CD4-positive, CD25-positive, alpha-beta regulatory T cell (primary cell): ENCODE measurements around the gene ZNF341. TPM values are rescaled to one million over a fixed set of nuclear protein-coding genes. Genes with fewer than 3 reads are reported as not detected.
A peak's percentile ranks its signal among the peaks of the same experiment; 100 is the strongest.

Experiments used
- ATAC-seq, 2 donors: fragments of 150-1000 bp; cut with Tn5 transposase; one replicate each; pipeline ENCODE4 v1.10.0; 2021; ENCODE audit warnings: low read depth in 2 of 2, moderate number of reproducible peaks in 2 of 2, moderate library complexity in 1 of 2
- DNase-seq, 3 donors: peaks; one replicate each; pipeline versions ENCODE4 v3.0.0 to v3.0.0-alpha.2; 2012 to 2022; ENCODE audit warnings: mixed read lengths in 1 of 3
- H3K27ac ChIP-seq: one replicate; pipeline ENCODE4 v1.7.0; 2013; ENCODE audit warnings: mild to moderate bottlenecking, low read length; ENCODE audit not compliant: insufficient read depth, poor library complexity, severe bottlenecking
- H3K27me3 ChIP-seq: one replicate; pipeline ENCODE4 v1.7.0; 2013; ENCODE audit warnings: low read length; ENCODE audit not compliant: control insufficient read depth, insufficient read depth
- H3K36me3 ChIP-seq: one replicate; pipeline ENCODE4 v1.7.0; 2013; ENCODE audit warnings: mild to moderate bottlenecking, low read length, moderate library complexity; ENCODE audit not compliant: control insufficient read depth, insufficient read depth
- H3K4me1 ChIP-seq: 2 replicates; pipeline ENCODE4 v1.7.0; 2013; ENCODE audit warnings: mild to moderate bottlenecking, low read length; ENCODE audit not compliant: insufficient read depth, control insufficient read depth, poor library complexity, severe bottlenecking
- H3K4me3 ChIP-seq: one replicate; pipeline ENCODE4 v1.7.0; 2013; ENCODE audit warnings: low read depth, mild to moderate bottlenecking, low read length, moderate library complexity
- H3K9me3 ChIP-seq, 2 experiments: 1 replicate in 1 of 2; 2 replicates in 1 of 2; pipeline ENCODE4 v1.7.0; 2013; ENCODE audit warnings: low read length in 2 of 2, mild to moderate bottlenecking in 1 of 2, moderate library complexity in 1 of 2; ENCODE audit not compliant: control insufficient read depth in 2 of 2
- H3K27ac Mint-ChIP-seq, 3 donors: one replicate each; pipeline ENCODE4 v1.8.0; 2020 to 2022; ENCODE audit warnings: mild to moderate bottlenecking in 3 of 3, mixed read lengths in 3 of 3, moderate library complexity in 2 of 3
- H3K27me3 Mint-ChIP-seq: one replicate; pipeline ENCODE4 v1.8.0; 2022; ENCODE audit warnings: mild to moderate bottlenecking, mixed read lengths
- H3K36me3 Mint-ChIP-seq: one replicate; pipeline ENCODE4 v1.8.0; 2020; ENCODE audit warnings: mixed read lengths
- H3K4me1 Mint-ChIP-seq, 4 donors: one replicate each; pipeline ENCODE4 v1.8.0; 2020 to 2022; ENCODE audit warnings: mixed read lengths in 4 of 4, mild to moderate bottlenecking in 1 of 4
- H3K4me3 Mint-ChIP-seq, 4 donors: one replicate each; pipeline ENCODE4 v1.8.0; 2020 to 2022; ENCODE audit warnings: mild to moderate bottlenecking in 4 of 4, mixed read lengths in 4 of 4, moderate library complexity in 3 of 4
- H3K9me3 Mint-ChIP-seq, 7 donors: one replicate each; pipeline ENCODE4 v1.8.0; 2020 to 2022; ENCODE audit warnings: mixed read lengths in 7 of 7, mild to moderate bottlenecking in 3 of 7, moderate library complexity in 2 of 7
- polyA plus RNA-seq, 4 donors: library from polyadenylated mRNA; unstranded; fragments of 300-500 nt; fragmentation: Illumina TruSeq; gene quantifications; one replicate each; pipeline ENCODE4 v1.2.3, GENCODE V29; 2021
- total RNA-seq: library from RNA; stranded (reverse); gene quantifications from one replicate; pipeline ENCODE4 v1.2.3, GENCODE V29; 2022

The ZNF341 gene
- total and polyA plus RNA-seq, 5 donors from 2014 or later, result 0.89 to 4.6 (median 1.3) TPM

GRCh38 chr20:33767777-33768138, 36.0 kb downstream of the ZNF341 start:
- H3K4me3 Mint-ChIP-seq, result no peak overlapping the region
- DNase-seq, result no peak
- Histone ChIP-seq H3K36me3 (peaks cover 6% of the 10 kb centered on the region), H3K4me1 (no peaks in the 10 kb centered on the region), H3K27ac (no peak overlapping the region), H3K27me3 (no peaks in the 10 kb centered on the region), H3K9me3 (no peaks in the 10 kb centered on the region), H3K4me3 (no peak overlapping the region)
- no peak overlapping the region for H3K27ac Mint-ChIP-seq
- no peaks in the 10 kb centered on the region for H3K27me3 Mint-ChIP-seq
- no peaks in the 10 kb centered on the region for H3K4me1 Mint-ChIP-seq
- H3K36me3 Mint-ChIP-seq, result peaks cover 37% of the 10 kb centered on the region
- peaks cover 0 to 2% (median 0%) of the 10 kb centered on the region in 7 donors for H3K9me3 Mint-ChIP-seq
- no peak for ATAC-seq

GRCh38 chr20:33769043-33769442, 37.2 kb downstream of the ZNF341 start:
- Mint-ChIP-seq H3K4me3 (no peak overlapping the region), H3K27ac (no peak overlapping the region), H3K9me3 (peaks cover 0 to 2% (median 0%) of the 10 kb centered on the region in 7 donors), H3K4me1 (no peaks in the 10 kb centered on the region), H3K36me3 (peaks cover 40% of the 10 kb centered on the region), H3K27me3 (no peaks in the 10 kb centered on the region)
- Histone ChIP-seq H3K9me3 (no peaks in the 10 kb centered on the region), H3K27me3 (no peaks in the 10 kb centered on the region), H3K4me3 (no peak overlapping the region), H3K4me1 (no peaks in the 10 kb centered on the region), H3K36me3 (peaks cover 6% of the 10 kb centered on the region), H3K27ac (no peak overlapping the region)
- DNase-seq, result peak in 1 of 3 donors; percentile 37
- ATAC-seq, result no peak

- no peak for ATAC-seq
- H3K4me3 Mint-ChIP-seq, result no peak overlapping the region
Measured at GRCh38 chr20:33770005-33770404, 38.2 kb downstream of the ZNF341 start.

GRCh38 chr20:33771938-33772337, 40.1 kb downstream of the ZNF341 start:
- H3K27me3 ChIP-seq, result no peaks in the 10 kb centered on the region
- no peak overlapping the region for H3K4me3 ChIP-seq
- no peaks in the 10 kb centered on the region for H3K4me1 ChIP-seq
- no peak overlapping the region for H3K27ac ChIP-seq
- Mint-ChIP-seq H3K36me3 (peaks cover 37% of the 10 kb centered on the region), H3K27ac (peak overlapping the region in 1 of 3 donors; percentile 22), H3K4me1 (peaks cover 0 to 3% (median 0%) of the 10 kb centered on the region in 4 donors), H3K4me3 (no peak overlapping the region), H3K9me3 (no peaks in the 10 kb centered on the region), H3K27me3 (no peaks in the 10 kb centered on the region)
- no peak for DNase-seq
- no peak for ATAC-seq
- peaks cover 6% of the 10 kb centered on the region for H3K36me3 ChIP-seq
- no peaks in the 10 kb centered on the region for H3K9me3 ChIP-seq

More at GRCh38 chr20:33770005-33770404, 38.2 kb downstream of the ZNF341 start:
- Mint-ChIP-seq H3K27ac (no peak overlapping the region), H3K36me3 (peaks cover 43% of the 10 kb centered on the region), H3K9me3 (peaks cover 0 to 2% (median 0%) of the 10 kb centered on the region in 7 donors), H3K4me1 (peaks cover 0 to 3% (median 0%) of the 10 kb centered on the region in 4 donors), H3K27me3 (no peaks in the 10 kb centered on the region)
- Histone ChIP-seq H3K4me1 (no peaks in the 10 kb centered on the region), H3K27me3 (no peaks in the 10 kb centered on the region), H3K36me3 (peaks cover 6% of the 10 kb centered on the region), H3K27ac (no peak overlapping the region), H3K9me3 (no peaks in the 10 kb centered on the region), H3K4me3 (no peak overlapping the region)
- DNase-seq, result no peak

GRCh38 chr20:33772439-33772838, 40.6 kb downstream of the ZNF341 start:
- no peaks in the 10 kb centered on the region for H3K27me3 ChIP-seq
- H3K4me3 ChIP-seq, result no peak overlapping the region
- Mint-ChIP-seq H3K27ac (peak overlapping the region in 2 of 3 donors; percentile 6 to 55), H3K27me3 (no peaks in the 10 kb centered on the region), H3K9me3 (no peaks in the 10 kb centered on the region), H3K4me1 (peaks cover 0 to 3% (median 0%) of the 10 kb centered on the region in 4 donors), H3K36me3 (peaks cover 32% of the 10 kb centered on the region), H3K4me3 (no peak overlapping the region)
- H3K9me3 ChIP-seq, result no peaks in the 10 kb centered on the region
- peaks cover 6% of the 10 kb centered on the region for H3K36me3 ChIP-seq
- H3K27ac ChIP-seq, result no peak overlapping the region
- H3K4me1 ChIP-seq, result no peaks in the 10 kb centered on the region
- ATAC-seq, result no peak
- DNase-seq, result no peak

- Histone ChIP-seq H3K27ac (no peak overlapping the region), H3K4me3 (no peak overlapping the region), H3K9me3 (no peaks in the 10 kb centered on the region), H3K36me3 (peaks cover 3% of the 10 kb centered on the region), H3K4me1 (peaks cover 4% of the 10 kb centered on the region), H3K27me3 (no peaks in the 10 kb centered on the region)
- Mint-ChIP-seq H3K27me3 (no peaks in the 10 kb centered on the region), H3K4me1 (peaks cover 0 to 9% (median 2%) of the 10 kb centered on the region in 4 donors), H3K27ac (no peak overlapping the region), H3K9me3 (no peaks in the 10 kb centered on the region), H3K36me3 (peaks cover 31% of the 10 kb centered on the region), H3K4me3 (peak overlapping the region in 1 of 4 donors; percentile 87)
- peak; percentile 45 to 48 for ATAC-seq
- DNase-seq, result peak in 1 of 3 donors; percentile 31
Measured at GRCh38 chr20:33773412-33774089, 41.8 kb downstream of the ZNF341 start.

GRCh38 chr20:33777816-33778215, 46.0 kb downstream of the ZNF341 start:
- Mint-ChIP-seq H3K27ac (peak overlapping the region; percentile 55 to 86 (median 67)), H3K36me3 (peaks cover 20% of the 10 kb centered on the region), H3K4me1 (peaks cover 0 to 21% (median 5%) of the 10 kb centered on the region in 4 donors), H3K4me3 (no peak overlapping the region), H3K27me3 (no peaks in the 10 kb centered on the region), H3K9me3 (no peaks in the 10 kb centered on the region)
- no peak for ATAC-seq
- peaks cover 7% of the 10 kb centered on the region for H3K4me1 ChIP-seq
- H3K27me3 ChIP-seq, result no peaks in the 10 kb centered on the region
- no peaks in the 10 kb centered on the region for H3K36me3 ChIP-seq
- H3K4me3 ChIP-seq, result no peak overlapping the region
- H3K27ac ChIP-seq, result no peak overlapping the region
- H3K9me3 ChIP-seq, result no peaks in the 10 kb centered on the region
- no peak for DNase-seq

GRCh38 chr20:33781133-33781532, 49.3 kb downstream of the ZNF341 start:
- H3K4me1 Mint-ChIP-seq, result peaks cover 0 to 21% (median 7%) of the 10 kb centered on the region in 4 donors
- peaks cover 13% of the 10 kb centered on the region for H3K36me3 Mint-ChIP-seq
- H3K27ac Mint-ChIP-seq, result no peak overlapping the region
- no peaks in the 10 kb centered on the region for H3K9me3 Mint-ChIP-seq
- no peaks in the 10 kb centered on the region for H3K9me3 ChIP-seq
- H3K4me3 Mint-ChIP-seq, result no peak overlapping the region
- ATAC-seq (no peak), DNase-seq (no peak)
- no peaks in the 10 kb centered on the region for H3K36me3 ChIP-seq
- H3K4me3 ChIP-seq, result no peak overlapping the region
- H3K27ac ChIP-seq, result no peak overlapping the region
- H3K4me1 ChIP-seq, result peaks cover 13% of the 10 kb centered on the region
- H3K27me3 Mint-ChIP-seq, result no peaks in the 10 kb centered on the region
- H3K27me3 ChIP-seq, result no peaks in the 10 kb centered on the region
